ENCODE results near the gene GALNT2. TPM values are rescaled to one million over a fixed set of nuclear protein-coding genes. Genes with fewer than 3 reads are reported as not detected.

Gene GALNT2
- total and polyA plus RNA-seq, 2 experiments from 2014 or later = 96.7 to 143 TPM

- no peak overlapping the region for H2AFZ ChIP-seq
- TF ChIP-seq EZH2 (IDR thresholded peaks at IDR 0.05; ENCODE audit: borderline replicate concordance) = no peak
- TF ChIP-seq, protein P1, sequence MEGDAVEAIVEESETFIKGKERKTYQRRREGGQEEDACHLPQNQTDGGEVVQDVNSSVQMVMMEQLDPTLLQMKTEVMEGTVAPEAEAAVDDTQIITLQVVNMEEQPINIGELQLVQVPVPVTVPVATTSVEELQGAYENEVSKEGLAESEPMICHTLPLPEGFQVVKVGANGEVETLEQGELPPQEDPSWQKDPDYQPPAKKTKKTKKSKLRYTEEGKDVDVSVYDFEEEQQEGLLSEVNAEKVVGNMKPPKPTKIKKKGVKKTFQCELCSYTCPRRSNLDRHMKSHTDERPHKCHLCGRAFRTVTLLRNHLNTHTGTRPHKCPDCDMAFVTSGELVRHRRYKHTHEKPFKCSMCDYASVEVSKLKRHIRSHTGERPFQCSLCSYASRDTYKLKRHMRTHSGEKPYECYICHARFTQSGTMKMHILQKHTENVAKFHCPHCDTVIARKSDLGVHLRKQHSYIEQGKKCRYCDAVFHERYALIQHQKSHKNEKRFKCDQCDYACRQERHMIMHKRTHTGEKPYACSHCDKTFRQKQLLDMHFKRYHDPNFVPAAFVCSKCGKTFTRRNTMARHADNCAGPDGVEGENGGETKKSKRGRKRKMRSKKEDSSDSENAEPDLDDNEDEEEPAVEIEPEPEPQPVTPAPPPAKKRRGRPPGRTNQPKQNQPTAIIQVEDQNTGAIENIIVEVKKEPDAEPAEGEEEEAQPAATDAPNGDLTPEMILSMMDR (IDR thresholded peaks at IDR 0.05; ENCODE audit: poor library complexity) = no peak
- TF ChIP-seq EZH2phosphoT487 (IDR thresholded peaks at IDR 0.05; ENCODE audit: low read depth, severe bottlenecking, unreplicated experiment) = no peak
- H3K9me3 ChIP-seq (ENCODE audit: low read depth) = no peaks in the 10 kb centered on the region
- H3K27me3 ChIP-seq = no peaks in the 10 kb centered on the region
- H3K27ac ChIP-seq = no peak overlapping the region
- DNase-seq (ENCODE audit: low spot score) = no peak
- no peaks in the 10 kb centered on the region for H3K36me3 ChIP-seq (replicated peaks; ENCODE audit: insufficient read depth, low read depth)
- H3K79me2 ChIP-seq = no peaks in the 10 kb centered on the region
- no peaks in the 10 kb centered on the region for H3K9me2 ChIP-seq (replicated peaks; ENCODE audit: insufficient read depth)
- WGBS (ENCODE audit: low lambda C conversion rate, missing lambda C conversion rate) = 74% methylated on average over 12 of the region's 12 CpGs
- no peak overlapping the region for H3K4me3 ChIP-seq
- H4K20me1 ChIP-seq (ENCODE audit: insufficient read depth, poor library complexity, severe bottlenecking) = no peaks in the 10 kb centered on the region
- no peak overlapping the region for H3K4me2 ChIP-seq
- no peaks in the 10 kb centered on the region for H3K4me1 ChIP-seq (ENCODE audit: insufficient read depth)
These were observed 246.6 kb downstream of the GALNT2 start for GRCh38 chr1:230313453-230314141.

- no peaks in the 10 kb centered on the region for H4K20me1 ChIP-seq (ENCODE audit: insufficient read depth, poor library complexity, severe bottlenecking)
- no peak overlapping the region for H2AFZ ChIP-seq
- no peak overlapping the region for H3K4me3 ChIP-seq
- no peak overlapping the region for H3K27ac ChIP-seq
- WGBS (ENCODE audit: low lambda C conversion rate, missing lambda C conversion rate) = 63% methylated on average over 8 of the region's 8 CpGs
- H3K79me2 ChIP-seq = no peaks in the 10 kb centered on the region
- no peaks in the 10 kb centered on the region for H3K4me1 ChIP-seq (ENCODE audit: insufficient read depth)
- no peaks in the 10 kb centered on the region for H3K9me2 ChIP-seq (replicated peaks; ENCODE audit: insufficient read depth)
- H3K27me3 ChIP-seq = no peaks in the 10 kb centered on the region
- H3K36me3 ChIP-seq (replicated peaks; ENCODE audit: insufficient read depth, low read depth) = no peaks in the 10 kb centered on the region
- DNase-seq (ENCODE audit: low spot score) = no peak
- no peaks in the 10 kb centered on the region for H3K9me3 ChIP-seq (ENCODE audit: low read depth)
- TF ChIP-seq EZH2 (IDR thresholded peaks at IDR 0.05; ENCODE audit: borderline replicate concordance) = no peak
- TF ChIP-seq, protein P1 (IDR thresholded peaks at IDR 0.05; ENCODE audit: poor library complexity) = no peak
- TF ChIP-seq EZH2phosphoT487 (IDR thresholded peaks at IDR 0.05; ENCODE audit: low read depth, severe bottlenecking, unreplicated experiment) = no peak
- H3K4me2 ChIP-seq = no peak overlapping the region
These were observed 247.1 kb downstream of the GALNT2 start for GRCh38 chr1:230314142-230314470.

- Histone ChIP-seq H3K9me2 (replicated peaks; ENCODE audit: insufficient read depth) (no peaks in the 10 kb centered on the region), H3K27me3 (no peaks in the 10 kb centered on the region), H3K4me1 (ENCODE audit: insufficient read depth) (no peaks in the 10 kb centered on the region), H3K36me3 (replicated peaks; ENCODE audit: insufficient read depth, low read depth) (no peaks in the 10 kb centered on the region), H3K9me3 (ENCODE audit: low read depth) (no peaks in the 10 kb centered on the region), H3K79me2 (no peaks in the 10 kb centered on the region), H3K27ac (no peak overlapping the region), H4K20me1 (ENCODE audit: insufficient read depth, poor library complexity, severe bottlenecking) (no peaks in the 10 kb centered on the region), H3K4me3 (no peak overlapping the region), H3K4me2 (no peak overlapping the region), H2AFZ (no peak overlapping the region)
- TF ChIP-seq EZH2 (IDR thresholded peaks at IDR 0.05; ENCODE audit: borderline replicate concordance) = no peak
- TF ChIP-seq, protein P1 (IDR thresholded peaks at IDR 0.05; ENCODE audit: poor library complexity) = no peak
- no peak for DNase-seq (ENCODE audit: low spot score)
- 86% methylated on average over 4 of the region's 6 CpGs for WGBS (ENCODE audit: low lambda C conversion rate, missing lambda C conversion rate)
These were observed 248.1 kb downstream of the GALNT2 start for GRCh38 chr1:230315099-230315498.
